M059J (cell line): ENCODE measurements around the gene LAMB2. TPM values are rescaled to one million over a fixed set of nuclear protein-coding genes. Genes with fewer than 3 reads are reported as not detected.

Experiments
- DNase-seq: peaks from one replicate; pipeline ENCODE4 v3.0.0-alpha.2; 2012; ENCODE audit warnings: low read depth
- total RNA-seq: library from RNA; depleted of rRNA; stranded (reverse); fragments of >200 nt; shearing (Covaris generic); gene quantifications from 2 replicates; pipeline ENCODE4 v1.2.3, GENCODE V29; 2014; rRNA removed

LAMB2 gene
- total RNA-seq = 229 and 329 TPM in 2 replicates

DNA sequence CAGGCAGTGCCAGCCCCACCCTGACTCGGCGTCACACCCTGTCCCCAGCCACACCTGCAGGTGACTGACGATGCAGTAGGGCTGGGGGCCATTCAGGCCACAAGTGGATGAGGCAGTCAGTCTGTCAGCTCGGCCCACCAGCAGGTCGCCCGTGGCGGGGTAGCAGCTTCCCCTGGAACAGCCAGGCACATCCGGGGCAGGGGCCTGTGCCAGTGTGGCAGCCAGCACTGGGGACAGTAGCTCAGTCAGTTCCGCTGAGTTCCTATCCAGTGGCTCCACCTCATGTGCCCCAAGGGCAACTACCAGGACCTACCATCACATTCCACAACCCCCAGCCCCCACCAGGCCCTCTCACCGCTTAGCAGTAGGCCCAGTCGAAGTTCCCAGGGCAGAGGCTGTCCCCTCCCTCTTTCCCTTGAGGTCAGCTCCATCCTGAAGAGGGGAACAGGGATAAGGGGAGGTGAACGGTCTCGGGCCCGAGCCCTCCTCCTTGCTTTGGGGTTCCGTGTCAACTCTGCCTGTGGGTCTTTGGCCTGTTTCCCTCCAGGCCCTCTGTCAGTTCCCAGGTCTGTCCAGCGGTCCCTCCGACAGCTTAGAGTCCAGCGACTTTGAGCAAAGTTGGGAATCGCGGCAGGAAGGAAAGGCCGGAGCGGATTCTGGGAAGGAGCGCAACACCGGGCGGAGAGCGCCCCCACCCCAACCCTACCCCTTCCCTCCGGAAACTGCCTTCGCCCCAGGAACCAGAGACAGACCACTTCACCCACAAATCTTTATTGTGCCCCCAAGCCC, at the start of gene LAMB2:
LAMB2 (minus strand) TSS at position 614 of the 789 bp plus-strand sequence; CDS start at position 431, 183 bp downstream.
- peak; percentile 91 for DNase-seq

GRCh38 chr3:49181351-49181750, 48.5 kb upstream of the LAMB2 start:
- no peak for DNase-seq

DNA sequence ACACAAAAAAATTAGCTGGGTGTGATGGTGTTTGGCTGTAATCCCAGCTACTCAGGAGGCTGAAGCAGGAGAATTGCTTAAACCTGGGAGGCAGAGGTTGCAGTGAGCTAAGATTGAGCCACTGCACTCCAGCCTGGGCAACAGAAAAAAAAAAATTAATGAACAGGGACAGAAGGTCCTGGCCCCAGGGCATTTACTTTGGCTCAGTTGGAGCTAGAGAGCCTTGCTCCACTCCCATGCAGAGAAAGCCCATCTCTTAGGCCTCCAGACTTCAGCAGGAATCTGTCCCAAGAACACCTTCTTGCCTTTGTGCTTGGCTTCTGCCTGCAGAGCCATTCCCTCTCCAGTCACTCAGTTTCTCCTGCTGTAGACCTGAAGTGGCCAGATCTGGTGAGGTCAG, 47.3 kb upstream of the LAMB2 start:
- DNase-seq = no peak

DNA sequence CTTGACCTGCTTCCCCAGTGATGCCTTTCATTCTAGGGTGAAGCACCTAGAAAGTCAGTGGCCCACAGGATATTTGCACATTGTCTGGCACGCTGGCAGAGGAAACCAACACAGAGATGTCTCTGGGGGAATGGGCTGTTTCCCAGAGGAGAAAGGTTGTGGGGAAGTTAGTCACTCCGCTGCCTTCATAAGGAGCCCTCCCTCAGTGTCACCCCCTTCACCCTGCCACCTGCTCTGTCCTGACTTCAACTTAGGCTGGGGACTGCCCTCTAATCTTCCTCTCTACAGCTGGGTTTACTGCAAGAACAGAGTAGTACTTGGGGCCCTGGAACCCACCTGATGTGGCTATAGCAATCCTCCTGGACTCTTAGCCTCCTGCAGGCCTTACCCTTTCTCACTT, 44.2 kb upstream of the LAMB2 start:
- DNase-seq = no peak

DNA sequence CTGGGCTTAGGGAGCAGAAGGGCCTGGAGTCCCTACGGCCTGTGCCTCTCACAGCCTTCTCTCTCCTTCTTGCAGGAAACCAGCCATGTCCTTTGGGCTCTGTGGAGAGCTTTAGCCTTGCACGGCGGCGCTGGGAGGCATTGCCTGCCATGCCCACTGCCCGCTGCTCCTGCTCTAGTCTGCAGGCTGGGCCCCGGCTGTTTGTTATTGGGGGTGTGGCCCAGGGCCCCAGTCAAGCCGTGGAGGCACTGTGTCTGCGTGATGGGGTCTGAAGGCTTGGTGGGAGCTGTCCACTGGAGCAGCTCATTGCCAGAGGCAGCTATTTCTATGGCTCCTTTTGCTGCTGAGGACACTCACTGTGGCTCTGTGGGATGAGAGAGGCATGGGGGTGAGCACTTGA, 42.7 kb upstream of the LAMB2 start:
- no peak for DNase-seq

DNA sequence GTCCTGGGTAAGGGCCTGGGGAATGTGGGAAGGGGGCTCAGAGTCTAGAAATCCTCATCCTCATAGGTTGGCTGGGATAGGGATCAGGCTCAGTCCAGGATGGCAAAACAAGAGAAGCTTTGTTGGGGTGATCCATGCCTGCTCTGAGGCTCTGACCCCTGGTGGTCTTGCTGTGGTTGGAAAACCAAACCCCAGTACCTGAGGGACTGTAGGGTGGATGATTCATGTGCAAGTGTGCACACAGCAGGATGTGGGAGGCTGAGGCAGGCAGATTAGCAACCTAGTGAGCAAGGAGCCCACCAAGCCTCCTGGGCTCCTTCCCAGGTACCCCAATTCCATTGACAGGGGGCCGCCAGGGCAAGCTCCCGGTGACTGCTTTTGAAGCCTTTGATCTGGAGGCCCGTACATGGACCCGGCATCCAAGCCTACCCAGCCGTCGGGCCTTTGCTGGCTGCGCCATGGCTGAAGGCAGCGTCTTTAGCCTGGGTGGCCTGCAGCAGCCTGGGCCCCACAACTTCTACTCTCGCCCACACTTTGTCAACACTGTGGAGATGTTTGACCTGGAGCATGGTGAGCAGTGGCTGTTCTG, 41.6 kb upstream of the LAMB2 start:
- DNase-seq = no peak

GRCh38 chr3:49173792-49174170, 40.9 kb upstream of the LAMB2 start:
- no peak for DNase-seq

DNA sequence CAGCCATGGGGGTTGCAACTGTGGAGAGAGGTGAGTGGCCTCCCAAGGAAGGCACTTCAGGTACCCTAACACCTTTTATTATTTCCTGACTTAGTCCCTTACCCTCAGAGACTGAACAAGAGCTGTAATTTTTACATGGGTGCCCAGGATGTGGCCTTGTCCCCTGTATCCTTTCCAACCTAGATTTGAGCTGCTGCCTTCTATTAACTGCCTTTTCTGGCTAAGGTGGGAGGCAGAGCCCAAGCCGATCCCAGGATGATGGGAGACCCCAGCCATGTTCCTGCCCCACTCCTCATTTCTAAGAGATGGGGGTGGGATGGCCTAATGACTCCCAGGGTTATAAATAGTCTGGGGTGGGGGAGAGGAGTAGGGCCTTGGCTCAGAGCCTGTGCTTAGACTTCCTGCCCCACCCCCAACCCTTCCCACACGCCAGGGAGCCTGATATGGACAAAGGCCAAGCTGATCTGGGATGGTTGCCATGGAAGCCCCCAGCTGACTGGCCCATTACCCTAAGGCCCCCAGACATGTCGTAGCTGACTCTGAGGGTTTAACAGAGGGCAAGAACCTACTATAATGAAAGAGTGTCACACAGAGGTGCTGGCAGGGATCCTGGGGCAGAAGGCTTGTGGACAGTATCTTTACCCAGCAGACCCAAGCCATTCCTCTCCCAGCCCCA, 40.4 kb upstream of the LAMB2 start:
- DNase-seq = peak; percentile 11

- no peak for DNase-seq
These were observed 39.7 kb upstream of the LAMB2 start for GRCh38 chr3:49172551-49173041.

DNA sequence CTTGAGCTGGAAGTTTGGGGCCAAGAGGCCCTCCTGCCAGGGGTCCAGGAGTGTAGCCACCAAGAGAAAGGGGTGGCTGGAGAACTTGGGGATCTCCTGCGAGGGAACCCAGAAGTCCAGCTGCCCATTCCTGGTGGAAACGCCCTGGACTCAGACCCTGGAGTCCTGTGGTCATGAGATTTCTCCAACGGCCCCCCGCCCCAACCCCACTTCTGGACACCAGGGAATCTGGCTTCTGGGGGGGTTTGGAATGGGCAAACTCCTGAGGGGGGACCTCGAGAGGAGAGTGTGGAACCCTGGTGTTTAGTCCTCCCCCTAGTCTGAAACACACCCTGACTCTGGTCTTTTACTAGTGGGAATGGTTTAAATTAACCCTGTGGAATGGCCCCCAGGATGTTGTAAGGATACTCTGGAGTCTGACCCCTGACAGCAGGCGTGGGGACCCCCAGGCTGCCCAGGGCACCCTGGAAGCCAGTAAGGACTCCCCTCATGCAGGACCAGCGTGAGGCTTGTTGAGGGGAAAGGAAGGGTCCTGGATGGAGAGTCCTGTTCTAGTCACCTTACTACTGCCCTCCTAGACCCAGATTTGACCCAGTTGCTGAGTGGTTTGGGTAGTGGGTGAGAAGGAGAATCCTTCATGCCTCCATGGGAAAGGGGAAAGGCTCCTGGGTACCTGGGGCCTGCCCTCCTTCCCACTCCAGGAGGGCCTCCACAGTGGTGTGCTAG, 39.1 kb upstream of the LAMB2 start:
- no peak for DNase-seq

- peak; percentile 59 for DNase-seq
These were observed 38.4 kb upstream of the LAMB2 start, which contains the start of gene KLHDC8B for GRCh38 chr3:49171119-49171774. KLHDC8B (plus strand) TSS chr3:49171598; CDS start chr3:49172770, 1,172 bp downstream.

GRCh38 chr3:49170744-49171118, 37.9 kb upstream of the LAMB2 start:
- no peak for DNase-seq

DNA sequence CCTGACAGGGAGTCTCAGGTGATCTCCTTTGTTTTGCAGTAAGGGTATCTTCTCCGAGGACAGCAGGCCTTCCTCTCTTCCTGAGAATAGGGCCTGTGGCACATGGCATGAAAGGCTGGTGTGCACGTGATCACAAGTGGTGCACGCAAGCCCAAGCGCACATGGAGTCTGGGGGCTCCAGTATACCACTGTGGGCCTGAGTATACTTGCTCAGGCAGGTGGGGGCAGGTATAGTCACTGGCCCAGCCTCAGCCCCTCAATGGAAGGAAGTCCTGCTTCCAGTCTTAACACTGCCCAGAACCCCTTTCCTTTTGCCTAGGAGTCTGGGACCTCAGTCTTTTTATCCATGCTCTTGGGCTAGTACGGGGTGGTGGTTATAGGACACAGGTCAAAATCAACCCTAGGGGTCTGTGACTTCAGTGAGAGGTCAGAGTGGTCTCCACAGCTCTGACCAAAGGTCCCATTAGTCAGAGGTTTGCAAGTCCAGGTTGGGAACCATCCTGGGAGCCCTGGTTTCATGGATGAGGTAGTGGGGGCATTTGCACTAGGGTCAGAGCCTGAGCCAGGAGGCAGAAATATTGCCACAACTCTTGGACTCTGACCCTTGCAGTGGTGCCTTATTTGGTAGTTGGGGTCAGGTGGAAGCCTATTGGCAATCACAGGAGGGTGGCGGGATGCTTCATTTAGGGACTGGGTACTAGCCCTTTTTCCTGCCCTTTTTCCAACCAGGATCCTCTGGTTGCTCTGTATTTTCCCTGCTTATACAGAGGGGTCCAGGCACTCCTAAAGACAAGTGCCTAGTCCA, 34.1 kb upstream of the LAMB2 start:
- no peak for DNase-seq

DNA sequence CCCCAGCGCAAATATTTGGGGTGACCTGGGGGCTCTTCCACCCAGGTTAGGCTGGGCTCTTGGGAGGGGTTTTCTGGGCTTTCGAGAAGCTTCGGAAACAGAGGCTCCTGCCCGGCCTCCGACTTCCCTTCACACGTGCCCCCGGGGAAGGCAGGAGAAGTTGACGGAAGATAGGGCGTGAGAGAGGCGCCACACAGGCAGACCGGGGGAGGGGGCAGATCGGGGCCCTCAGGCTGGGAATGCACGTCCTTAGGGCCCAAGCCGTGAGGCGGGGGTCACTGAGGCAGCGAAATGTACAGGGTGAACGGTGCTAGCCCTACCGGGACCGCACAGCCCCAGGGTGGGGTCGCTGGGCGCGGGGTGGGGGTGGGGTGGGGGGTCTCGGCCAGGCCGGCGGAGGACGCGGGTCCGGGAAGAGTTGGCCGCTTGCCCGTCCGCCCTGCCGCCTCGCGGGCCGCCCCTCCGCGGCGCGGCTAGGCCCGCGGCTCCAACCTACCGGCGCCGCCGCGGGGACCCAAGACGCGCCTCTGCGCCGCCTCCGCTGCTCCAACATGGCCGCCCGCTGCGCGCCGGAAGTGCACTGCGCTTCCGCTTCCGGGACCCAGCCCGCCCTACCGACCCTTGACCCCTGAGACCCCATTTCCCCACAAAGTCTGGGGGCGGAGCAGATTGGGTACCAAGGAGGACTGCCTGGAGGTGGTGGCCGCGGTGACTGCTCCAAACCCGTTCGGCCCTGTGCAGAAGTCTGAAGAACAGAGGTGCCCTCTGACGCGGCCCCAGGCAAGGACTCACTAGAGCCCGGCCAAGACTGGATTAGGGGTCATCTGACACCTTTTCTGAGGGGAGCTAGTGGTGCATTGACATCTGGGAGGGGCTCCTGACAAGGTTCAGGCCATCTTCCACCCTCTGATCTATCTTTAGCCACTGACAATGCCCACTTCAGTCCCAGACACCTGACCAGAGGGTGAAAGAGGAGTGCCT, 33.2 kb upstream of the LAMB2 start, which contains the start of gene CCDC71:
CCDC71 (minus strand) TSS at position 561 of the 981 bp plus-strand sequence. CDS start 2,123 bp downstream, outside the sequence.
- peak; percentile 54 for DNase-seq

DNA sequence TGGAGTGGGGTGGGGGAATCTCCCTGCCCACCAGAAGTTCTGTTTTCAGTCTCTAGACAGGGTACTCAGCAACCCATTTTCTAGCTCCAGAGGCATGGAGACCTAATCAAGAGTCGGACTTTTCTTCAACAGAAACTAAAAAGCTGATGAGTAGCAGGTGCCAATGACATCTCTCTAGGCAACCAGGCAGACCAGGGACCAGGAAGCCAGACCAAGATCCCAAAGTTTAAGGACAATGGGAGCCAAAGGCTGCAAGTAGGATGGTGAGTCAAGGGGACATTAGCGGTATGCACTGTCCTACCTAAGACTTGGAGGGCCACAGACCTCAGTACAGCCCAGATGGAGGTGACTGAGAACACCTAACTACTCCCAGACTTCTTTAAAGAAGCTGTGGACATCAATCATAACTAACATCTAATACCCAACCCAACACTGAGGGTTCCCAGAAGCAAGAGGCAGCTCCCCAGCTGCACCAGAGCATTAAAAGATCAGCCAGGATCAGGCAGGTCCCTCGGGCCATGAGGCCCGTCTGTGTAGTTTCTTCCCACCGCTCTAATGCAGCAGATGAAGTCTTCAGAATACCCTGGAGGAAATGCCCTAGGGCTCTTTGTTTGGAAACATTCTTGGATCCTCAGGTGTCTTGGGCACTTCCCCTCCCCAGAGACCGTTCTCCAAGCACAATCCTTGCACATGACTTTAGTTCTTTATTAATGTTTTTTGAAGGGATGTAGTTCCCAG, 32.3 kb upstream of the LAMB2 start:
- DNase-seq = no peak

DNA sequence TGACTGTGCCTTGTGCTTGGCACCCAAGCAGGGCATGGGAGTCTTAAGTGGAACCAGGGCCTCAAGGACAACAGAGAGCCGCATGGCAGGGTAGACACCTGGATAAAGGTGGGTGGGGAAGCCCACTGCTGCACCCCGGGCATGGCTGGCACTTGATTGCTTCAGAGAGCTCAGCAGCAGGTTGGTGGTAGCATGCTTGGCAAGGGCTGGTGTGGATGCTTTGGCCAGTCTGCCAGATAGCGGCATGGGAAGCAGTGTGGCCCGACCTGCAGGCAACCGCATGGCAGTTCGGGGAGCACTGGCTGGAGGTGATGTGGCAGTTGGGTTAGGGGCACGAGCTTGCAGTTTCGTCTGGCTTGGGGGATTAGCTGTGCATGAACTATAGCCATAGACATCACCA, 30.8 kb upstream of the LAMB2 start:
- DNase-seq = no peak

DNA sequence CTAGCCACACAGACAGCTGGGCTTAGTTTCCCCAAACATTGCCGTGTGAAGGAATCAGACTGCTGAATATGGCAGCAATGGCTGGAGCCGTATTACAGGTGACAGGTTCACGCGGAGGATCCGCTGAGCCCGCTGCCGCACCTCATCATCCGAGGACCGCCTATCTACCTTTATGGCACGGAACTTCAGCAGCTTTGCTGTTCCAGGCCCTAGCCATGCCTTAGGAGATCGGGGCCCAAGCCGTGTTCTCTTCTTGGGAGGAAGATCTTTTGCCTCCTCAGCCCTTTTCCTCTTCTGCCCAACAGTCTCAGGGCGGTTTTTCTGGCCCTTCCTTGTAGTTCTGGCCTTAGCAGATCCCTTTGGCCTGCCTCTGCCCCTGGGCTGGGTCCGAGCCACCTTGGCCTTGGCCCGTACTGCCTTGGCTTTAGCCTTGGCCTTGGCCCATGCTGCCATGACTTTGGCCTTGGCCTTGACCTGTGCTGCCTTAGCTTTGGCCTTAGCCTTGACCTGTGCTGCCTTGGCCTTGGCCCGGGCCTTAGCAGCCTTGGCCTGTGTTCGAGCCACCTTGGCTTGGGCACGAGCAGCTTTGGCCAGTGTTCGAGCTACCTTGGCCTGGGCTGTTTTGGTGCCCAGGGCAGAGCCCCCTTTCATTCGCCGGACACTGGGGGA, 30.0 kb upstream of the LAMB2 start:
- no peak for DNase-seq
